IPS-18c (cell line): ENCODE measurements around the gene KCNA5.

Source experiments
- H3K4me3 ChIP-seq: 2 replicates; pipeline ENCODE4 v1.7.0; 2013; ENCODE audit warnings: low read depth, mild to moderate bottlenecking, low read length, moderate library complexity; ENCODE audit not compliant: insufficient read depth
- H3K9me3 ChIP-seq: one replicate; pipeline ENCODE4 v1.6.1; 2013; ENCODE audit warnings: mild to moderate bottlenecking, low read length, moderate library complexity; ENCODE audit not compliant: control insufficient read depth, insufficient read depth

KCNA5 gene

GRCh38 chr12:5043589-5044419 is at the start of gene KCNA5:
KCNA5 (plus strand) TSS chr12:5043879; CDS start chr12:5044148, 269 bp downstream.
- H3K4me3 ChIP-seq, result peak within 1 kb of the TSS; percentile 63
- no peaks in the 10 kb centered on the region for H3K9me3 ChIP-seq

- Histone ChIP-seq H3K4me3 (no peak overlapping the region), H3K9me3 (no peaks in the 10 kb centered on the region)
These were observed 49.1 kb upstream of the KCNA5 start for GRCh38 chr12:4994622-4995021.

GRCh38 chr12:4996714-4997113 is 47.0 kb upstream of the KCNA5 start:
- Histone ChIP-seq H3K4me3 (no peak overlapping the region), H3K9me3 (no peaks in the 10 kb centered on the region)

- H3K9me3 ChIP-seq, result no peaks in the 10 kb centered on the region
- no peak overlapping the region for H3K4me3 ChIP-seq
These were observed 45.7 kb upstream of the KCNA5 start for GRCh38 chr12:4997939-4998338.

GRCh38 chr12:5000204-5000603 is 43.5 kb upstream of the KCNA5 start:
- H3K9me3 ChIP-seq, result no peaks in the 10 kb centered on the region
- H3K4me3 ChIP-seq, result no peak overlapping the region

- H3K9me3 ChIP-seq, result no peaks in the 10 kb centered on the region
- H3K4me3 ChIP-seq, result no peak overlapping the region
These were observed 42.9 kb upstream of the KCNA5 start for GRCh38 chr12:5000658-5001385.

- Histone ChIP-seq H3K9me3 (no peaks in the 10 kb centered on the region), H3K4me3 (no peak overlapping the region)
These were observed 40.5 kb upstream of the KCNA5 start for GRCh38 chr12:5003025-5003666.

- Histone ChIP-seq H3K9me3 (no peaks in the 10 kb centered on the region), H3K4me3 (no peak overlapping the region)
These were observed 35.0 kb upstream of the KCNA5 start for GRCh38 chr12:5008661-5009060.

GRCh38 chr12:5010151-5010550 is 33.5 kb upstream of the KCNA5 start:
- H3K9me3 ChIP-seq, result no peaks in the 10 kb centered on the region
- no peak overlapping the region for H3K4me3 ChIP-seq

GRCh38 chr12:5012337-5012736 is 31.3 kb upstream of the KCNA5 start:
- Histone ChIP-seq H3K9me3 (no peaks in the 10 kb centered on the region), H3K4me3 (no peak overlapping the region)

- Histone ChIP-seq H3K9me3 (no peaks in the 10 kb centered on the region), H3K4me3 (no peak overlapping the region)
These were observed 30.4 kb upstream of the KCNA5 start for GRCh38 chr12:5013266-5013730.

- Histone ChIP-seq H3K4me3 (no peak overlapping the region), H3K9me3 (no peaks in the 10 kb centered on the region)
These were observed 29.4 kb upstream of the KCNA5 start for GRCh38 chr12:5014269-5014668.

- H3K9me3 ChIP-seq, result no peaks in the 10 kb centered on the region
- no peak overlapping the region for H3K4me3 ChIP-seq
These were observed 27.8 kb upstream of the KCNA5 start for GRCh38 chr12:5015711-5016492.

GRCh38 chr12:5016526-5016925 is 27.2 kb upstream of the KCNA5 start:
- no peaks in the 10 kb centered on the region for H3K9me3 ChIP-seq
- H3K4me3 ChIP-seq, result no peak overlapping the region

GRCh38 chr12:5017638-5018348 is 25.9 kb upstream of the KCNA5 start:
- no peaks in the 10 kb centered on the region for H3K9me3 ChIP-seq
- H3K4me3 ChIP-seq, result no peak overlapping the region

- Histone ChIP-seq H3K9me3 (no peaks in the 10 kb centered on the region), H3K4me3 (no peak overlapping the region)
These were observed 25.0 kb upstream of the KCNA5 start for GRCh38 chr12:5018677-5019076.

GRCh38 chr12:5022025-5022424 is 21.7 kb upstream of the KCNA5 start:
- Histone ChIP-seq H3K9me3 (no peaks in the 10 kb centered on the region), H3K4me3 (no peak overlapping the region)
